Measurements from ENCODE around the gene OOSP3.
"Not testable (repeated sequence)": the region's sequence is repeated elsewhere in the genome, so short reads cannot be mapped to it uniquely, and the experiment has no call there.

The OOSP3 gene

DNA sequence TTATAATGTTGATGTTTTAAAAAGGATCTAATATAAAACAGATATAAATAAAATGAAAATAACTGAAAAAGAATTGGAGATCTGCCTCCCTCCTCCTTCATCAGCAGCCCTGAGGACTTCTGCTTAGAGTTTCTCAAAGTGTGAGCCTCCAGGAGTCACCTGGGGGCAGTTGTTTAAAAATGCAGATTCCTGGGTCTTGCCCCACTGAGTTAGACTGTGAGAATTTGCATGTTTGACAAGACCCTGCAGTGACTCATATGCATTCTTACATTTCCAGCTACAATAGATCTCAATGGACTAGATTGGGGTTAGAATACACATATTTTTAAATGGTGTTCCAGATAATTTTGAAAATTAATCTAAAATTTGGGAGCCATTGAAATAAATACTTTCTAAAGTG lies 798 bp upstream of the OOSP3 start:
- DNase-seq, result no peak

- DNase-seq, result no peak
Observed at GRCh38 chr11:59879567-59879966, 985 bp downstream of the OOSP3 start.

GRCh38 chr11:59883597-59883996 lies 5.0 kb downstream of the OOSP3 start:
- DNase-seq, result no peak

DNA sequence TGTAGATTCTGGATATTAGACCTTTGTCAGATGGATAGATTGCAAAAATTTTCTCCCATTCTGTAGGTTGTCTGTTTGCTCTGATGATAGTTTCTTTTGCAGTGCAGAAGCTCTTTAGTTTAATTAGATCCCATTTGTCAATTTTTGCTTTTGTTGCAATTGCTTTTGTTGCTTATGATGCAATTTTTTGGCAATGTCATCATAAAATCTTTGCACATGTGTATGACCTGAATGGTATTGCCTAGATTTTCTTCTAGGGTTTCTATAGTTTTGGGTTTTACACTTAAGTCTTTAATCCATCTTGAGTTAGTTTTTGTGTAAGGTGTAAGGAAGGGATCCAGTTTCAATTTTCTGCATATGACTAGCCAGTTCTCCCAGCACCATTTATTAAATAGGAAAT lies 8.6 kb downstream of the OOSP3 start:
- not testable (repeated sequence) for DNase-seq

DNA sequence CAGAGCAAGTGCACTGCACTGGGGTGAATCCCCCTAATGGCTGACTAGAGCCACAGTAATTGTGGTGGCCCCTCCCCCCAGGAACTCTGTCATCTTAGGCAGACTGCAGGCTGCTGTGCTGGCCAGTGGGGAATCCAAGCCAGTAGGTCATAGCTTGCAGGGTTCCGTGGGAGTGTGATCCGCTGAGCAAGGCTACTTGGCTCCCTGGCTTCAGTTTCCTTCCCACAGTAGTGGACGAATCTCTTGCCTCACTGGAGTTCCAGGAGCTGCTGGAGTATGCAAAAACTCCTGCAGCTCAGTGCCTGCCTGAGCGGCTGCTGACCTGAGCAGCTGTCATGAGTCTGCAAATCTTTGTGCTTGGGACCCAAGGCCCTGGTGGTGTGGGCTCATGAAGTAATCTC lies 13.2 kb downstream of the OOSP3 start:
- DNase-seq, result no peak

GRCh38 chr11:59894616-59895015 lies 16.0 kb downstream of the OOSP3 start:
- DNase-seq, result no peak

- no peak for DNase-seq
Observed at GRCh38 chr11:59898046-59898445, 19.5 kb downstream of the OOSP3 start.

DNA sequence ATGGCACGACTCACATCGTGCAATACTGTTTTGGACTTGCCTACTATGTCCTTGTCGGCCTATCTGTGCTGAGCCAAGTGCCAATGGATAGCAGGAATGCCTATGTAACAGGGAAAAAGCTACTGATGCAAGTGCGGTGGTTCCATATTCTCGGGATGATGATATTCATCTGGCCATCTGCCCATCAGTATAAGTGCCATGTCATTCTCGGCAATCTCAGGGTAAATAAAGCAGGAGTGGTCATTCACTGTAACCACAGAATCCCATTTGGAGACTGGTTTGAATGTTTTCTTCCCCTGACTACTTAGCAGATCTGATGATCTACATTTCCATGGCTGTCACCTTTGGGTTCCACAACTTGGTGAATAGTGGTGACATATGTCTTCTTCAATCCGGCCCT lies 20.1 kb downstream of the OOSP3 start:
- no peak for DNase-seq

DNA sequence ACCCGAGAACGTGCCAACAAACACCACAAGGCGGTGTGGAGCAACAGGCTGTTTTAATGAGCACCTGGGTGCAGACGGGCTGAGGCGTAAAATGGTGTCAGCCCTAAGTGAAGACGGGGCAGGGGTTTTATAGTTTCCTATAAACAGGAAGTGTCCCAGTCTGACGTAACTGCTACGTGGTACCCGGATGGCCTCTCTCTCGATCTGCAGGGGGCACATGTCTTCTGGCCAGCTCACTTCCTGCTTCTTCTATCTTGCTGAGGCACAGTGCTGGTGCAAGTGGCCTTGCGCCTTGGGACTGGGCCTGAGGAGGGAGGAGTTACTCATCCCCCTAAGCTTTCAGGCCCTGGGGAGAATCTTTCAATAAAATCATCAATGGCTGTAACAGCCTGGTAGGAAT lies 20.9 kb downstream of the OOSP3 start:
- DNase-seq, result no peak

DNA sequence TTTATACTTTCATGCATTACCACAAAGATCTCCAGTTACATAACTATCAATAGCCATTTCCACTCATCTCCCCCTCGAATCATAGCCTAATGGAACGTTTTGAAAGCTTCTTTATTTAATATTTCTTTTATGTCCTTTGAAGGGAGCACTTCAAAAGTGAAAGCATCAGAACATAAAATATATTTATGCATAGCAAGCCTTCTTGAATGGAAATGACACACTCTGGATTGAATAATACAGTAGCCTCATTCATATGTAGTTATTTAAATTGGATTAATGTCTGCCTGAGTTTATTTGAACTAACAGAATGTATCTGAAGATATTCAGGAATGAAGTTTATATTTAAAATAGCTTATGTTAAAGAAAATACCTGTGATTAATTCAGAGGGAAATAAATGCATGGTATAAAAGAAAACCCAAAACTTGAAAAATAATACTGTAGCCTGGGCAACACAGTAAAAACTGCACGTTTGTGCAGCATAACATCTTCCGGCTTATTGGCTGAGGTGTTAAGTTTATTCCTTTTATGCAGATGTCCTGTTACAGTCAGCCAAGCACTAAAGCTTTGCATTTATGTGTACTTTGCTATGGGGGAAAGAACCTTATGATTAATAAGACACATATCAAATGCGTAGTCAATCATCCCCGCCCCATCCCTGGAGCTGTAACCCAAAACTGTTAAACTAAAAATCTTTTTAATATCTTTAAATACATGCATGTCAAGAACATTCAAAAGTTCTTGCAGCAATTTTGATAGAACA lies 22.0 kb downstream of the OOSP3 start:
- no peak for DNase-seq

DNA sequence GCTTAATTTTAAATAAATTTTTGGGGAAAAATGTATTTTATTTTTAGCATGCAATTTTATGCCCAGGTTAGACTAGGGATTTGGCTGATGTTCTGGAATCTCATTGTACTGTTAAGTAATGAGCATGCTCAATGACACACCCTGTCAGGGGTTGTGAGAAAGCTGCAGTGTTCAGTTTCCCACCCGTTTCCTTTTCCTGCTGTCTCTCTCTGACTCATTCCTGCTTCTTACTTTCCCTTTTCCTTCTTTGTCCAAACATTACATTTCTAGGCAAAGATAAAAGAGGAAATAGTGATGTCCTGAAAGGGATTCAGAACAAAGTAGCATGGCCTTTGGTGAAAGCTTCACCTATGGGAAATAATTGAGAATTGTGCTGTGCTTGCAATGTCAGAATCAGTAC lies 22.7 kb downstream of the OOSP3 start:
- no peak for DNase-seq

- DNase-seq, result not testable (repeated sequence)
Observed at GRCh38 chr11:59903569-59903968, 25.0 kb downstream of the OOSP3 start.

DNA sequence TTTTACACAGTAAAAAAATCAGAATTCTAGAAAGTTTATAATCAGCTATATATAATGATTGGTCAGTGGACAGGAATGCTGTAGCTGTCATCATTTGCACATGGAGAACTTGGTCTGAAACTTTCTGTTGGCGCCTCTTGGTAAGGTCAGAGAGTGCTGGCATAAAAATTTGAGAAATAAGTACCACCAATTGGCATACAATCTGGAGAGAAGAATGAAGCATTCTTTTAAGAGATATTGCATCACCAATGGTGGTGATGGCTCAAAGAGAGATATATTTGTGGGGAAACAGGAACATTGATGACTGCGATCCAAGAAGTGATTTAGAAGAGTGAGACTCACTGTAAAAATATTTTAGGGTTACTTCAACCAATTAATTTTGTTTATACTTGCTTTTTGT lies 39.9 kb downstream of the OOSP3 start:
- DNase-seq, result no peak

- DNase-seq, result no peak
Observed at GRCh38 chr11:59918987-59919589, 40.5 kb downstream of the OOSP3 start.

GRCh38 chr11:59923813-59924212 lies 45.2 kb downstream of the OOSP3 start:
- no peak for DNase-seq

DNA sequence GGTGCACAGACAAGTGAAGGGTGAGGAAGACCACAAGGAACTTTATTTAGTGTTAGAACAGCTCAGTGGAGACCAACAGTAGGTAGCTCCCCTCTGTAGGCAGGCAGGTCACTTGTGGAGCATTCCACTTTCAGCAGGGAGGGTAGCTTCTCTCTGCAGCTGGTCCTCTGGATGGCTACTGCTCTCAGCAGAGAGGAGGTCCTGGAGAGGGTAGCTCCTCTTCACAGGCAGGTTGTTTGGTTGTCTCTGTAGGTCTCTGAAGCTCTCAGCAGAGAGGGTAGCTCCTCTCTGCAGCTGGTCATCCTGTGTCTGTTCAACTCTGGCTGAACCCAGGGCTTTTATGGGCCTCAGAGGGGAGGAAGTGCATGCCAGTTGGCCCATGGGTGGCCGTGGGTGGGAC lies 53.1 kb downstream of the OOSP3 start:
- DNase-seq, result no peak

DNA sequence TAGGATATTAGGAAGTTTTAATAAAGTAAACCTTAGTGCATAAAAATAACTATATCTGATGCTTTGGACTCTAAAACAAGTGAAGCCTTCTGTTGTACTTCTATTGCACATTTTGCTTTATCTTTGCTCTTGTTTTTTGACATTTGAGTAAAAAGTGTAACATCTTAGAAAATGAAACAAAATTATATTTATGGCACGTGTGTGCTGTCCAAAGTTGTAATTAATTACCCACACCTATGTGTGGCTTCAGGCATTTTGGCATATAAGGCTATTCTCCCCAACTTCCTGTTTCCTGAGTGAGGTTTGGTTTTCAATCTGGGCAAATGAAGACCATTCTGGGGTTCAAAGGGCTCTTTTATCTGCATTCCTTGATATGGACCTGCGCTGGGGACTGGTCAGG lies 59.5 kb downstream of the OOSP3 start, which contains the start of gene OOSP1:
OOSP1 (plus strand) TSS at position 301 of the 400 bp plus-strand sequence; CDS start at position 324, 23 bp downstream.
- DNase-seq, result no peak

DNA sequence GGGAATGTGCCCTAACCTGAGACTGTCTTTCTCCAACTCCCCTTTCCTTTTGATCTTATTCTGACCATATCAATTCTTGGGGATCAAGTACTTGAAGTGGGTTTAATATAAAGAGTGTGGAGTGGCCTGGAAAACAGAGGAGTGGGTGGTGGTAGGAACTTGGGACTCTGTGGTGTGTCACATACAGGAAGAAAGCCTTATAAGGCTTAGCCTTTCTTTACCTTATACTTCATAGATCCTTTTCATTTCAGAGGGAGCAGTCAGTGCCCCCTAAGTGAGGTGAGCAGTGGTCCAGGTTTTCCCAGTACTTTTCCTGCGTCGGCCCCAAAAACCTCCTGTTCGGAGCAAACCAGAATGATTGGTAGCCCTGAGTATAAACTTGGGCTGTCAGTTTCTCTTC lies 60.1 kb downstream of the OOSP3 start:
- DNase-seq, result no peak

DNA sequence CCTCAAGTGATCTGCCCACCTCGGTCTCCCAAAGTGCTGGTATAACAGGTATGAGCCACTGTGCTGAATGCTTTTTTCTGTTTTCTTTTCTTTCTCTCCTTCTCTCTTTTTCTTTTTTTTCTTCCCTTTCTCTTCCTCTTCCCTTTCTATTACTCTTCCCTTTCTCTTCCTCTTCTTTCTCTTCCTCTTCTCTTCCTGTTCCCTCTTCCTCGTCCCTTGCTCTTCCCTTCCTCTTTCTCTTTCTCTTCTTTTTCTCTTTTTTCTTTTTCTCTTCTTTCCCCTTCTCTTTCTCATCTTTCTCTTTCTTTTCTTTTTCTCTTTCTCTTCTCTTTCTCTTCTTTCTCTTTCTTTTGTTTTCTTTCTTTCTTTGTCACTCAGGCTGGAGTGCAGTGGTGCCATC lies 60.9 kb downstream of the OOSP3 start:
- DNase-seq, result no peak

DNA sequence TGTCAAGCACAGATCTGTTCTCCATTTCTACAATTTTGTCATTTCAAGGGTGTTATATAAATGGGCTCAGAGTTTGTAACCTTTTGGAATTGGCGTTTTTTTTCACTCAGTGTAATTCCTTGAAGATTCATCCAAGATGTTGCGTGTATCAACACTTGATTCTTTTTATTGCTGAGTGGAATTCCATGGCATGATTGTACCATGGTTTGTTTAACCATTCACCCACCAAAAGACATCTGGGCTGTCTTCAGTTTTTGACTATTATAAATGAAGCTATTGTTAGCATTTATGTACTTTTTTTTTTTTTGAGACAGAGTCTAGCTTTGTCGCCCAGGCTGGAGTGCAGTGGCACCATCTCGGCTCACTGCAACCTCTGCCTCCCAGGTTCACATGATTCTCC lies 62.5 kb downstream of the OOSP3 start:
- no peak for DNase-seq

DNA sequence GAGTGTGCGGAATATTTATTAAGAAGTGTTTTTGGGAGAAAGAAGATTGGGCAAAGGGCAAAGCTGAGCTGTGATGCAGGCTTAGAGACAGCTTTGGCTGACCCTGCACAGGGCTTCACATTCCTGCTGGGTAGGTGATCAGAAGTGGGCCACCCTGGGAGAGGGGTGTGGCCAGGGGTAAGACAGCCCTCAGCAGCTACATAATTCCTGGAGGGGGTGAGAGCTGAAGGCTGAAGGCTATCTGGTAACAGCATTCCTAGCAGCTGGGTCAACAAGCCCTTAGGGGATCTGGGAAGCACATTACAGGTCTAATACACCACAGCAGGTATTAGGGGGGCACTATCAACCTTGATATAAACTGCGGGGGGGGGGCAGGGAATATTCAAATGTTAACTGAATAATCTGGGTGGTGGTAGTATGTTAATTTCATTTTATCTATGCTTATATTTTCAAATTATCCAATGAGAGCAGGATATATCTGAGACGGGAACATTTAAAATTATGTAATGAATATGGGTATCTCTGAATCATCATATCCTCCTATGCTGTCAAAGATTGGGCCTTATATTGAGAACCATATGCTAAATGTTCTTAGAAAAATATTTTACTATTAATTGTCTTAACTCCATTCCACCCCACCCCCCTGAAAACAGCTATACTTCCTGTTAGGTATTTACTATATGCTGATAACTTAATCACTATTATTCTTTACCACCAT lies 65.6 kb downstream of the OOSP3 start:
- no peak for DNase-seq

- DNase-seq, result no peak
Observed at GRCh38 chr11:59944720-59945119, 66.1 kb downstream of the OOSP3 start.
